Erythroblast (primary cell): Measurements from ENCODE around the gene CRYBA2.

Experiments used
- GATA1 ChIP-seq: IDR thresholded peaks from 2 replicates; pipeline ENCODE4 v1.6.1; 2011; ENCODE audit warnings: low read depth, mild to moderate bottlenecking, control low read depth, low read length, moderate library complexity
- POLR2A ChIP-seq: IDR thresholded peaks from 2 replicates; pipeline ENCODE4 v1.6.1; 2011; ENCODE audit warnings: mild to moderate bottlenecking, low read length

DNA sequence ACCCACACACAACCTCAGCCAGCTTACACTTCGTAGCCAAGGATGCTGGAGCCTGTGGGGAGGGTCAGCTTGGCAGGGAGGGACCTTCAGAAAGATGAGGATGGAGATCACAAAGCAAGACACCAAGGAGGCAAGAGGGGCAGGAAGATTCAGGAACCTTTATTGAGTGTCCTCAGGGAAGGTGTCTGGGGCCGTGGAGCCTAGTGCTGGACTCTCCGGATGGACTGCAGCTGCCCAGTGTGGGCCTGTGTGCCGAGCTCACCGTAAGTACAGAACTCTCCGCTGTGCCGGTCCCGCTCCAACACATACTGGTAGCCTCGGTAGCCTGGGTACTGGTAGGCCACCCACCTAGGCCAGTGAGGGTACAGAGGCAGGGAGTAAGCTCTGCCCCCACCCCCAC is 3.2 kb downstream of the CRYBA2 start:
- TF ChIP-seq POLR2A, result no peak
- no peak for TF ChIP-seq GATA1
